H1 (cell line): ENCODE results near the gene NETO2. TPM values are rescaled to one million over a fixed set of nuclear protein-coding genes. Genes with fewer than 3 reads are reported as not detected.

Source experiments
- GABPA ChIP-seq: IDR thresholded peaks from 2 replicates; pipeline ENCODE4 v1.6.1; 2011; ENCODE audit warnings: mild to moderate bottlenecking, low read length, moderate library complexity, borderline replicate concordance; ENCODE audit not compliant: insufficient read depth
- PHF8 ChIP-seq: fragments of 200-600 bp; sonication (generic); conservative IDR thresholded peaks from 2 replicates; pipeline ENCODE4 v1.7.1; 2012; ENCODE audit warnings: low read depth, mild to moderate bottlenecking, inconsistent platforms, low read length, moderate library complexity
- POU5F1 ChIP-seq: IDR thresholded peaks from 2 replicates; pipeline ENCODE4 v1.6.1; 2011; ENCODE audit warnings: low read depth, mild to moderate bottlenecking, low read length, moderate library complexity
- RAD21 ChIP-seq, 2 experiments: IDR thresholded peaks in 1 of 2; conservative IDR thresholded peaks in 1 of 2; 2 replicates each; pipeline ENCODE4 v1.6.1; 2011; ENCODE audit warnings: low read depth in 2 of 2, low read length in 2 of 2, improper control_type of control experiment in 1 of 2, inconsistent platforms in 1 of 2, mild to moderate bottlenecking in 1 of 2, moderate library complexity in 1 of 2
- TCF12 ChIP-seq: IDR thresholded peaks from 2 replicates; pipeline ENCODE4 v1.6.1; 2011; ENCODE audit warnings: low read depth, mild to moderate bottlenecking, low read length
- TEAD4 ChIP-seq: IDR thresholded peaks from 2 replicates; pipeline ENCODE4 v1.6.1; 2012; ENCODE audit warnings: low read depth, low read length, inconsistent platforms, mixed read lengths
- polyA plus RNA-seq, 7 experiments: library from polyadenylated mRNA; depleted of rRNA in 3 of 7; stranded (reverse) in 5 of 7; unstranded in 2 of 7; fragments of >200 nt in 5 of 7; fragments of 200-250 nt in 2 of 7; gene quantifications; 1 replicate in 5 of 7; 2 replicates in 1 of 7; 4 replicates in 1 of 7; pipeline versions ENCODE4 v1.2.1 to v1.2.3, GENCODE V29; 2011 to 2013; ENCODE audit warnings: missing spikeins in 2 of 7, mixed read lengths in 2 of 7
- total RNA-seq: library from RNA; stranded (reverse); fragmentation: NEBNext Ultra II Directional; extraction: Animal tissue kit (Norgen Biotek cat#: 25700); gene quantifications from 2 replicates; pipeline ENCODE4 v1.2.1, GENCODE V29; 2021
- TF ChIP-seq, protein P1 (sequence below), 3 experiments: IDR thresholded peaks; 1 replicate in 2 of 3; 2 replicates in 1 of 3; pipeline versions ENCODE4 v1.5.1 to v1.6.1; 2011; ENCODE audit warnings: low read length in 3 of 3, mild to moderate bottlenecking in 3 of 3, inconsistent platforms in 2 of 3, low read depth in 1 of 3, moderate library complexity in 1 of 3; ENCODE audit not compliant: insufficient read depth in 1 of 3; ENCODE audit errors: control extremely low read depth in 1 of 3

The NETO2 gene
- total and polyA plus RNA-seq, 2 of the 8 experiments (the other 6 are each of a cell fraction or from before 2014, with no cell fraction given), result 9.4 to 12.5 TPM

DNA sequence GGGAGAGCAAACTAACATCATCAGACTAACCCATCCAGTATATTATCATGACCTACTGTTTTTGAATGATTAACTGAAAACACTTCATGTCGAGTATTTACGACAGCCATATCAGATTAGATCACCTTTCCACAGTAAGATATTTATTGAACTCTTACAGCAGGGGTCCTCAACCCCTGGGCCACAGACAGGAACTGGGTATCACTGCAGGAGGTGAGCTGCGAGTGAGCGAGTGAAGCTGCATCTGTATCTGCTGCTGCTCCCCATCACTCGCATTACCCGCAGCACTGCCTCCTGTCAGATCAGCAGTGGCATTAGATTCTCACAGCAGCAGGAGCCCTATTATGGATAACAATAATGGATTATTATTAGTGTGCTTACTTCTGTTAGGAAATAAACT lies 59.5 kb downstream of the NETO2 start (continued):
- TF ChIP-seq, protein P1, sequence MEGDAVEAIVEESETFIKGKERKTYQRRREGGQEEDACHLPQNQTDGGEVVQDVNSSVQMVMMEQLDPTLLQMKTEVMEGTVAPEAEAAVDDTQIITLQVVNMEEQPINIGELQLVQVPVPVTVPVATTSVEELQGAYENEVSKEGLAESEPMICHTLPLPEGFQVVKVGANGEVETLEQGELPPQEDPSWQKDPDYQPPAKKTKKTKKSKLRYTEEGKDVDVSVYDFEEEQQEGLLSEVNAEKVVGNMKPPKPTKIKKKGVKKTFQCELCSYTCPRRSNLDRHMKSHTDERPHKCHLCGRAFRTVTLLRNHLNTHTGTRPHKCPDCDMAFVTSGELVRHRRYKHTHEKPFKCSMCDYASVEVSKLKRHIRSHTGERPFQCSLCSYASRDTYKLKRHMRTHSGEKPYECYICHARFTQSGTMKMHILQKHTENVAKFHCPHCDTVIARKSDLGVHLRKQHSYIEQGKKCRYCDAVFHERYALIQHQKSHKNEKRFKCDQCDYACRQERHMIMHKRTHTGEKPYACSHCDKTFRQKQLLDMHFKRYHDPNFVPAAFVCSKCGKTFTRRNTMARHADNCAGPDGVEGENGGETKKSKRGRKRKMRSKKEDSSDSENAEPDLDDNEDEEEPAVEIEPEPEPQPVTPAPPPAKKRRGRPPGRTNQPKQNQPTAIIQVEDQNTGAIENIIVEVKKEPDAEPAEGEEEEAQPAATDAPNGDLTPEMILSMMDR (IDR thresholded peaks at IDR 0.05; ENCODE audit: control extremely low read depth in 1 of 3, insufficient read depth in 1 of 3, low read depth in 1 of 3, low read length in 3 of 3), result no peak
- TF ChIP-seq RAD21 (IDR thresholded peaks at IDR 0.05 in 1 of 2, conservative IDR thresholded peaks at IDR 0.05 in 1 of 2; ENCODE audit: low read depth in 2 of 2, low read length in 2 of 2), result no peak
- no peak for TF ChIP-seq TCF12
- no peak for TF ChIP-seq PHF8
- no peak for TF ChIP-seq POU5F1
- no peak for TF ChIP-seq GABPA
- TF ChIP-seq TEAD4, result no peak
